DOHH2 (cell line): ENCODE results near the gene SH3BP5.
A peak's percentile ranks its signal among the peaks of the same experiment; 100 is the strongest.
"Not testable (repeated sequence)": the region's sequence is repeated elsewhere in the genome, so short reads cannot be mapped to it uniquely, and the experiment has no call there.

Experiments used
- H3F3A ChIP-seq: fragments of 200-600 bp; sonication (generic), shearing (Covaris generic); 2 replicates; pipeline ENCODE4 v1.6.0; 2016; ENCODE audit warnings: antibody characterized with exemption, mild to moderate bottlenecking; ENCODE audit not compliant: control insufficient read depth, insufficient read depth
- H3K27ac ChIP-seq: fragments of 200-600 bp; sonication (generic); 2 replicates; pipeline ENCODE4 v1.5.1; 2014; ENCODE audit warnings: low read depth, mild to moderate bottlenecking, low read length, moderate library complexity
- H3K27me3 ChIP-seq: fragments of 200-600 bp; sonication (generic); 2 replicates; pipeline ENCODE4 v1.6.1; 2014; ENCODE audit warnings: mild to moderate bottlenecking, low read length, mixed read lengths; ENCODE audit not compliant: control insufficient read depth
- H3K36me3 ChIP-seq: fragments of 200-600 bp; sonication (generic); 2 replicates; pipeline ENCODE4 v1.6.1; 2014; ENCODE audit warnings: mild to moderate bottlenecking, low read length, moderate library complexity, mixed read lengths; ENCODE audit not compliant: control insufficient read depth
- H3K4me1 ChIP-seq: fragments of 200-600 bp; sonication (generic); 2 replicates; pipeline ENCODE4 v1.6.1; 2014; ENCODE audit warnings: mild to moderate bottlenecking, low read length, mixed read lengths; ENCODE audit not compliant: control insufficient read depth
- H3K4me2 ChIP-seq: fragments of 200-600 bp; sonication (generic); 2 replicates; pipeline ENCODE4 v1.6.0; 2014; ENCODE audit warnings: mild to moderate bottlenecking, low read length, moderate library complexity
- H3K4me3 ChIP-seq: fragments of 200-600 bp; sonication (generic); 2 replicates; pipeline ENCODE4 v1.5.1; 2014; ENCODE audit warnings: mild to moderate bottlenecking, low read length, mixed read lengths
- H3K79me2 ChIP-seq: fragments of 200-600 bp; sonication (generic); 2 replicates; pipeline ENCODE4 v1.6.1; 2014; ENCODE audit warnings: mild to moderate bottlenecking, low read length, mixed read lengths; ENCODE audit not compliant: control insufficient read depth
- H3K9me2 ChIP-seq: fragments of 200-600 bp; sonication (generic); replicated peaks from 2 replicates; pipeline ENCODE4 v1.6.1; 2014; ENCODE audit warnings: mild to moderate bottlenecking, low read length, mixed read lengths; ENCODE audit not compliant: control insufficient read depth
- H3K9me3 ChIP-seq: fragments of 200-600 bp; sonication (generic); 2 replicates; pipeline ENCODE4 v1.6.1; 2014; ENCODE audit warnings: antibody characterized with exemption, low read length, mixed read lengths; ENCODE audit not compliant: control insufficient read depth, insufficient read depth
- H4K20me1 ChIP-seq: fragments of 200-600 bp; sonication (generic); 2 replicates; pipeline ENCODE4 v1.6.0; 2014; ENCODE audit warnings: low read depth, mild to moderate bottlenecking, antibody characterized with exemption, low read length, moderate library complexity; ENCODE audit not compliant: control insufficient read depth, insufficient read depth
- EZH2phosphoT487 ChIP-seq: fragments of 200-600 bp; sonication (generic); IDR thresholded peaks from 2 replicates; pipeline ENCODE4 v1.6.1; 2017; ENCODE audit warnings: borderline replicate concordance, mild to moderate bottlenecking, antibody characterized with exemption, low read length, moderate library complexity, mixed read lengths
- TF ChIP-seq, protein P1 (sequence below): fragments of 200-600 bp; sonication (generic); IDR thresholded peaks from one replicate; pipeline ENCODE4 v1.5.1; 2014; ENCODE audit warnings: antibody characterized with exemption, mild to moderate bottlenecking, low read depth, low read length; ENCODE audit not compliant: poor library complexity, severe bottlenecking

The SH3BP5 gene

DNA sequence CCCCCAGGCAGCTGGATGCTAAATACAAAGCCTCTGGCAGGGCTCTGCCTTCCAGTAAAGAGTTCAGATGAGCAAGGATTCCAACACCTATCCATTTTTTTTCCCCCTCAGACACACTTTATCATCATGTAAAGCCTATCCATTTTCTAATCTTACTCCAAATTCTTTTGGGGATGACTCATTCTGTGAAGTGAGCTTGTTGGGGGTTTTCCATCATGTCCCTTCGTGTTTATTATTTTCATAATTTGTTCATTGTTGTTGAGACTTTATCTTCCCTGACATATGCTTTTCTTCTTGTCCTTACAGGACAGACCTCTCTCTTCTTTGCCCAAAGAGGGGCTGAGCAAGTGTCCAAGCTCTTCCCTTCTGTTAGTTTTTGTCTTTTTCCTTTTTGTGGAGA, 34.7 kb upstream of the SH3BP5 start:
- Histone ChIP-seq H3K27me3 (no peaks in the 10 kb centered on the region), H3K27ac (no peak overlapping the region), H3K4me2 (no peak overlapping the region)

DNA sequence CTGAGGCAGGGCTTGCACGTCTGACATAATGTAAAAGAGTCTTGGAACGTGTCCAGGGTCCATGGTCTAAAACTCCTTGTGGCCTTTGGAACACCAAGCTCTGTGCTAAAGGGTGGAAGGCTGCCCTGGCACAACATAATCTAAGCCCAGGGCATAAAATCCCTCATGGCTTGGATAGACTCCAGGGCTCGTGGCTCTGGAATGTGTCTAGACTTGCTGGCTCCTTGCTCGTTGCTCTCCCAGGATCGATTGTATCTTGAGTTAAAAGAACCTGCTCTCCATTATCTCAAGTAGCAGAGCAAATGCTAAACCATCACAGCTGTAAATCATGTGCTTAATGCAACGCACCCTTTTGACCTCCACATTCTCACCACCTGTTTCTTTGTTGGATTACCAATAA, 31.7 kb upstream of the SH3BP5 start:
- H3K27ac ChIP-seq, H4K20me1 ChIP-seq, H3K79me2 ChIP-seq, H3K9me2 ChIP-seq, H3K4me3 ChIP-seq, H3K9me3 ChIP-seq, H3K4me2 ChIP-seq, H3K27me3 ChIP-seq, H3K36me3 ChIP-seq: not testable (repeated sequence)
- Histone ChIP-seq H3K4me1 (peaks cover 59% of the 10 kb centered on the region), H3F3A (peaks cover 22% of the 10 kb centered on the region)

More for the DNA sequence above, 34.7 kb upstream of the SH3BP5 start:
- Histone ChIP-seq H3K9me3 (no peaks in the 10 kb centered on the region), H3K4me3 (no peak overlapping the region), H3F3A (peaks cover 10% of the 10 kb centered on the region), H3K9me2 (no peaks in the 10 kb centered on the region), H4K20me1 (no peaks in the 10 kb centered on the region), H3K79me2 (no peaks in the 10 kb centered on the region), H3K36me3 (no peaks in the 10 kb centered on the region), H3K4me1 (peaks cover 40% of the 10 kb centered on the region)
- no peak for TF ChIP-seq EZH2phosphoT487
- TF ChIP-seq, protein P1, sequence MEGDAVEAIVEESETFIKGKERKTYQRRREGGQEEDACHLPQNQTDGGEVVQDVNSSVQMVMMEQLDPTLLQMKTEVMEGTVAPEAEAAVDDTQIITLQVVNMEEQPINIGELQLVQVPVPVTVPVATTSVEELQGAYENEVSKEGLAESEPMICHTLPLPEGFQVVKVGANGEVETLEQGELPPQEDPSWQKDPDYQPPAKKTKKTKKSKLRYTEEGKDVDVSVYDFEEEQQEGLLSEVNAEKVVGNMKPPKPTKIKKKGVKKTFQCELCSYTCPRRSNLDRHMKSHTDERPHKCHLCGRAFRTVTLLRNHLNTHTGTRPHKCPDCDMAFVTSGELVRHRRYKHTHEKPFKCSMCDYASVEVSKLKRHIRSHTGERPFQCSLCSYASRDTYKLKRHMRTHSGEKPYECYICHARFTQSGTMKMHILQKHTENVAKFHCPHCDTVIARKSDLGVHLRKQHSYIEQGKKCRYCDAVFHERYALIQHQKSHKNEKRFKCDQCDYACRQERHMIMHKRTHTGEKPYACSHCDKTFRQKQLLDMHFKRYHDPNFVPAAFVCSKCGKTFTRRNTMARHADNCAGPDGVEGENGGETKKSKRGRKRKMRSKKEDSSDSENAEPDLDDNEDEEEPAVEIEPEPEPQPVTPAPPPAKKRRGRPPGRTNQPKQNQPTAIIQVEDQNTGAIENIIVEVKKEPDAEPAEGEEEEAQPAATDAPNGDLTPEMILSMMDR, result no peak

DNA sequence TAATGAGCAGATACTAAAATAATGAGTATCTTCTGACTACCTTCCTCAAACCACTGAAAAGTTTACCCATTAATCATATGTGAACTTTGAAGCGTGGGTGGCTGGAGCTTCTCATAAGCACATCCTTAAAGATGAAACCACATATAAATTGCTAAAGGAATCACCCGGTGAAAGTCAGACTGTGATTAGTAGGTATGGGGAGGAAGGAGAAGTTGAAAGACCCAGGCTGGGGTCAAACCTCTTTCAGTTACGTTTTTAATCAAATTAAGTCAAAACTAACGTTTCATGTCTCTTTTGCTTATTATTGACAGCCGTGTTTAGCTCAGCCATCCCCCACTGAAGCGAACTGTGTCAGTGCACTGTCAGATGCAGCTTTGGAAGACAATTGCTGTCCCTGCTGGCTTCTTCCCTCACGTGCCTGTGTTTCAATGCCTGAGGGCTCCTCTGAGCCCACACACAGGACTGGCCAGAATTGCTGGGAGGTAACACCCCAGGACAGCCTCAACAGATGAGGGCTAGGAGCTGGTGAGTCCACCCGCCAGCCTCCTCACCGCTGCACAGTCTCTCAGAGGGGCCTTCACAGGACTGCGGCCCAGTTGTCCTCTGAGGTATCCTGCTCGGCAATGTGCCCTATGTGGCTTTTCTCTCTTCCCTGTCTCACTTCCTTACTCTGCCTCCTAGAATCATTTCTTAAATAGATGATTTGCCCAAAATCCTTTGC, 29.3 kb upstream of the SH3BP5 start:
- H3K9me3 ChIP-seq, result no peaks in the 10 kb centered on the region
- no peaks in the 10 kb centered on the region for H3K36me3 ChIP-seq
- H3K9me2 ChIP-seq, result no peaks in the 10 kb centered on the region
- peak overlapping the region; percentile 94 for H3K27ac ChIP-seq
- peak overlapping the region; percentile 54 for H3K4me3 ChIP-seq
- H3K79me2 ChIP-seq, result no peaks in the 10 kb centered on the region
- peaks cover 44% of the 10 kb centered on the region for H3K4me1 ChIP-seq
- no peaks in the 10 kb centered on the region for H4K20me1 ChIP-seq
- peaks cover 22% of the 10 kb centered on the region for H3F3A ChIP-seq
- H3K4me2 ChIP-seq, result peak overlapping the region; percentile 76
- no peaks in the 10 kb centered on the region for H3K27me3 ChIP-seq
- no peak for TF ChIP-seq EZH2phosphoT487
- TF ChIP-seq, protein P1, result no peak

DNA sequence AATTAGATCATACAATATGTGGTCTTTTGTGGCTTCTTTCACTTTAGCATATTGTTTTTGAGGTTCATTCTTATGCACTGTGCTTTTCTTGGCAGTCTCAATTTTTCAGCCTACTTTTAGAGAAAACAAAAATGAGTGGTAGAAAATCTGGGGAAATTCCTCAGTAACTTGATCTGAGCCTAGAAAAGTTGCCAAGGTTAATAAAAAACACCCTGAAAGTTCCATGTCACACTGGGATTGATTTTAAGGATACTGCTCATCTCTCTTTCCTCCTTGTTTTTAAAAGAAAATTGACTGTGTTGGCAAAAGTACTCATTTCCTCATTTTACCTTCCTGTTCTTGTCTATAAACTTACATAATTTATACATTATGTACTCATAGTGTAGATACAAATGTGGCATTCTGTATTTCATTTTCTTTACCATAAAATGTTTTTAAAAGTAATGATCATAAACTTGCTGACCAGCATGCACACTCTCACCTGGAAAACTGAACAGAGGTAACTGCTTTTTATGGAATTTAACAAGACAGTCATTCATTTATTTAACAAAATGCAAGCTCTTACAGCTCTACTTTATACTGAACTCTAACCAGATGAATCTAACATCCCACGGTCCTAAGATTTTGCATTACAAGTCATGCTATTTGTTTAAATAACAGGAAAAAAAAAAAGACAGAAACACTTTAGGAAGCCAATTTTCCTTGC, 28.6 kb upstream of the SH3BP5 start:
- H3K27me3 ChIP-seq, result no peaks in the 10 kb centered on the region
- no peak for TF ChIP-seq EZH2phosphoT487
- TF ChIP-seq, protein P1, result no peak
- H3K4me1 ChIP-seq, result peaks cover 51% of the 10 kb centered on the region
- H3K27ac ChIP-seq, result peak overlapping the region; percentile 94
- no peaks in the 10 kb centered on the region for H3K79me2 ChIP-seq
- no peaks in the 10 kb centered on the region for H3K9me3 ChIP-seq
- peaks cover 22% of the 10 kb centered on the region for H3F3A ChIP-seq
- H4K20me1 ChIP-seq, result no peaks in the 10 kb centered on the region
- peak overlapping the region; percentile 54 for H3K4me3 ChIP-seq
- no peaks in the 10 kb centered on the region for H3K36me3 ChIP-seq
- H3K9me2 ChIP-seq, result no peaks in the 10 kb centered on the region
- H3K4me2 ChIP-seq, result peak overlapping the region; percentile 76
